Neural cell (in vitro differentiated cells): ENCODE results near the gene RHAG. TPM values are rescaled to one million over a fixed set of nuclear protein-coding genes. Genes with fewer than 3 reads are reported as not detected.

ENCODE experiments used
- H2AFZ ChIP-seq: fragments of 200-600, 300-800 bp; sonication (generic), shearing (Covaris generic); 2 replicates; pipeline ENCODE4 v1.6.0; 2014; ENCODE audit warnings: low read depth, mild to moderate bottlenecking, antibody characterized with exemption, low read length, moderate library complexity
- H3F3A ChIP-seq: fragments of 200-600 bp; shearing (Covaris generic); 2 replicates; pipeline ENCODE4 v1.6.1; 2016; ENCODE audit warnings: mild to moderate bottlenecking, moderate library complexity, mixed read lengths, antibody characterized with exemption, low read length; ENCODE audit not compliant: insufficient read depth, poor library complexity, severe bottlenecking
- H3K27ac ChIP-seq: fragments of 200-600, 300-800 bp; sonication (generic), shearing (Covaris generic); 2 replicates; pipeline ENCODE4 v1.5.1; 2014; ENCODE audit warnings: mild to moderate bottlenecking, low read length, moderate library complexity
- H3K27me3 ChIP-seq: fragments of 300-800, 200-600 bp; sonication (generic), shearing (Covaris generic); 2 replicates; pipeline ENCODE4 v1.6.0; 2014; ENCODE audit warnings: mild to moderate bottlenecking, low read depth, low read length, moderate library complexity; ENCODE audit not compliant: insufficient read depth
- H3K36me3 ChIP-seq: fragments of 300-800, 200-600 bp; sonication (generic), shearing (Covaris generic); 2 replicates; pipeline ENCODE4 v1.5.1; 2014; ENCODE audit warnings: mild to moderate bottlenecking, antibody characterized with exemption, low read length, moderate library complexity; ENCODE audit not compliant: insufficient read depth
- H3K4me2 ChIP-seq: fragments of 300-800, 200-600 bp; sonication (generic), shearing (Covaris generic); 2 replicates; pipeline ENCODE4 v1.6.0; 2014; ENCODE audit warnings: mild to moderate bottlenecking, low read length
- H3K4me3 ChIP-seq: fragments of 300-800, 200-600 bp; sonication (generic), shearing (Covaris generic); 2 replicates; pipeline ENCODE4 v1.5.1; 2014; ENCODE audit warnings: mild to moderate bottlenecking, low read length, moderate library complexity
- H3K79me2 ChIP-seq: fragments of 200-600 bp; shearing (Covaris generic); replicated peaks from 2 replicates; pipeline ENCODE4 v1.6.0; 2014; ENCODE audit warnings: mild to moderate bottlenecking, low read length, moderate library complexity; ENCODE audit not compliant: insufficient read depth
- H3K9ac ChIP-seq: fragments of 300-800, 200-600 bp; sonication (generic), shearing (Covaris generic); 2 replicates; pipeline ENCODE4 v1.6.1; 2016; ENCODE audit warnings: mild to moderate bottlenecking, low read length, mixed read lengths
- H3K9me2 ChIP-seq: fragments of 200-600 bp; shearing (Covaris generic); 2 replicates; pipeline ENCODE4 v1.6.1; 2016; ENCODE audit warnings: mild to moderate bottlenecking, low read length, mixed read lengths; ENCODE audit not compliant: insufficient read depth
- H3K9me3 ChIP-seq: fragments of 200-600, 300-800 bp; sonication (generic), shearing (Covaris generic); 2 replicates; pipeline ENCODE4 v1.6.1; 2016; ENCODE audit warnings: mild to moderate bottlenecking, mixed run types, low read length, moderate library complexity, mixed read lengths
- H4K20me1 ChIP-seq: fragments of 200-600 bp; shearing (Covaris generic); 2 replicates; pipeline ENCODE4 v1.6.1; 2016; ENCODE audit warnings: mild to moderate bottlenecking, mixed run types; ENCODE audit not compliant: insufficient read depth
- EP300 ChIP-seq: fragments of 450-650 bp; conservative IDR thresholded peaks from 2 replicates; pipeline ENCODE4 v1.6.1; 2014; ENCODE audit warnings: antibody characterized with exemption, mild to moderate bottlenecking, moderate library complexity; ENCODE audit not compliant: poor library complexity, severe bottlenecking
- EZH2 ChIP-seq: fragments of 200-600, 300-800 bp; shearing (Covaris generic), sonication (generic); IDR thresholded peaks from 2 replicates; pipeline ENCODE4 v1.6.1; 2014; ENCODE audit warnings: antibody characterized with exemption, low read length, borderline replicate concordance, mild to moderate bottlenecking; ENCODE audit not compliant: insufficient read depth, poor library complexity, severe bottlenecking
- MXI1 ChIP-seq: fragments of 450-650 bp; conservative IDR thresholded peaks from 2 replicates; pipeline ENCODE4 v1.6.1; 2014; ENCODE audit warnings: antibody characterized with exemption, mild to moderate bottlenecking; ENCODE audit not compliant: poor library complexity, severe bottlenecking
- POLR2AphosphoS5 ChIP-seq: IDR thresholded peaks from 2 replicates; pipeline ENCODE4 v1.6.1; 2012
- RAD21 ChIP-seq: fragments of 450-650 bp; conservative IDR thresholded peaks from 2 replicates; pipeline ENCODE4 v1.6.1; 2014; ENCODE audit warnings: antibody characterized with exemption, mild to moderate bottlenecking, moderate library complexity
- SMC3 ChIP-seq: fragments of 450-650 bp; conservative IDR thresholded peaks from 2 replicates; pipeline ENCODE4 v1.6.1; 2014; ENCODE audit warnings: antibody characterized with exemption, mild to moderate bottlenecking, moderate library complexity; ENCODE audit not compliant: poor library complexity
- TAF1 ChIP-seq: IDR thresholded peaks from 2 replicates; pipeline ENCODE4 v1.6.1; 2012; ENCODE audit warnings: low read depth
- polyA plus RNA-seq: library from polyadenylated mRNA; depleted of rRNA; stranded (reverse); fragments of >200 nt; gene quantifications from 2 replicates; pipeline ENCODE4 v1.2.3, GENCODE V29; 2014
- TF ChIP-seq, protein P1 (sequence below): fragments of 450-650 bp; IDR thresholded peaks from 2 replicates; pipeline ENCODE4 v1.5.1; 2014; ENCODE audit warnings: antibody characterized with exemption, mild to moderate bottlenecking, moderate library complexity; ENCODE audit not compliant: poor library complexity, severe bottlenecking
- TF ChIP-seq, protein P2 (sequence below): IDR thresholded peaks from 2 replicates; pipeline ENCODE4 v1.6.1; 2012; ENCODE audit warnings: borderline replicate concordance

RHAG gene
- polyA plus RNA-seq, 1 donor from 2014 or later = not detected

DNA sequence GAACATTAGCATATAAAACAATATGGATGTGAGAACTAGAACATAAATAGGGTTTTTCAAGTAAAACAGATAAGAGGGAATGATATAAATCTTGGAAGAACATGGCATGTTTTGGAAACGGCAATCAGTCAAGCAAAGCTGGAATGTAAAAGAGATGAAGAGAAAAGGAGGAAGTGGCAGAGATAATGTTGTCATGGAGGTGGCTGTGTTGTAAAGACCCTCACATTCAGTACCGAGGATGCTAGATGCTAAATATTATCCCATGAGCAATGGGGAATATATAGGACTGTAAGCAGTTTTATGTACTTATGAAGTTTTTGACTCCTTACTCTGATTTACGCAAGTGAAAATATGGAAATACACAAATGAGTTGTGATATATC, 702 bp upstream of the RHAG start:
- no peaks in the 10 kb centered on the region for H3K79me2 ChIP-seq
- H3K36me3 ChIP-seq = no peaks in the 10 kb centered on the region
- H3K27ac ChIP-seq = no peak overlapping the region
- H3K27me3 ChIP-seq = no peaks in the 10 kb centered on the region
- TF ChIP-seq TAF1 (no peak), EZH2 (no peak), EP300 (no peak), POLR2AphosphoS5 (no peak), SMC3 (no peak), MXI1 (no peak), RAD21 (no peak)
- TF ChIP-seq, protein P1, sequence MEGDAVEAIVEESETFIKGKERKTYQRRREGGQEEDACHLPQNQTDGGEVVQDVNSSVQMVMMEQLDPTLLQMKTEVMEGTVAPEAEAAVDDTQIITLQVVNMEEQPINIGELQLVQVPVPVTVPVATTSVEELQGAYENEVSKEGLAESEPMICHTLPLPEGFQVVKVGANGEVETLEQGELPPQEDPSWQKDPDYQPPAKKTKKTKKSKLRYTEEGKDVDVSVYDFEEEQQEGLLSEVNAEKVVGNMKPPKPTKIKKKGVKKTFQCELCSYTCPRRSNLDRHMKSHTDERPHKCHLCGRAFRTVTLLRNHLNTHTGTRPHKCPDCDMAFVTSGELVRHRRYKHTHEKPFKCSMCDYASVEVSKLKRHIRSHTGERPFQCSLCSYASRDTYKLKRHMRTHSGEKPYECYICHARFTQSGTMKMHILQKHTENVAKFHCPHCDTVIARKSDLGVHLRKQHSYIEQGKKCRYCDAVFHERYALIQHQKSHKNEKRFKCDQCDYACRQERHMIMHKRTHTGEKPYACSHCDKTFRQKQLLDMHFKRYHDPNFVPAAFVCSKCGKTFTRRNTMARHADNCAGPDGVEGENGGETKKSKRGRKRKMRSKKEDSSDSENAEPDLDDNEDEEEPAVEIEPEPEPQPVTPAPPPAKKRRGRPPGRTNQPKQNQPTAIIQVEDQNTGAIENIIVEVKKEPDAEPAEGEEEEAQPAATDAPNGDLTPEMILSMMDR = no peak
- TF ChIP-seq, protein P2, sequence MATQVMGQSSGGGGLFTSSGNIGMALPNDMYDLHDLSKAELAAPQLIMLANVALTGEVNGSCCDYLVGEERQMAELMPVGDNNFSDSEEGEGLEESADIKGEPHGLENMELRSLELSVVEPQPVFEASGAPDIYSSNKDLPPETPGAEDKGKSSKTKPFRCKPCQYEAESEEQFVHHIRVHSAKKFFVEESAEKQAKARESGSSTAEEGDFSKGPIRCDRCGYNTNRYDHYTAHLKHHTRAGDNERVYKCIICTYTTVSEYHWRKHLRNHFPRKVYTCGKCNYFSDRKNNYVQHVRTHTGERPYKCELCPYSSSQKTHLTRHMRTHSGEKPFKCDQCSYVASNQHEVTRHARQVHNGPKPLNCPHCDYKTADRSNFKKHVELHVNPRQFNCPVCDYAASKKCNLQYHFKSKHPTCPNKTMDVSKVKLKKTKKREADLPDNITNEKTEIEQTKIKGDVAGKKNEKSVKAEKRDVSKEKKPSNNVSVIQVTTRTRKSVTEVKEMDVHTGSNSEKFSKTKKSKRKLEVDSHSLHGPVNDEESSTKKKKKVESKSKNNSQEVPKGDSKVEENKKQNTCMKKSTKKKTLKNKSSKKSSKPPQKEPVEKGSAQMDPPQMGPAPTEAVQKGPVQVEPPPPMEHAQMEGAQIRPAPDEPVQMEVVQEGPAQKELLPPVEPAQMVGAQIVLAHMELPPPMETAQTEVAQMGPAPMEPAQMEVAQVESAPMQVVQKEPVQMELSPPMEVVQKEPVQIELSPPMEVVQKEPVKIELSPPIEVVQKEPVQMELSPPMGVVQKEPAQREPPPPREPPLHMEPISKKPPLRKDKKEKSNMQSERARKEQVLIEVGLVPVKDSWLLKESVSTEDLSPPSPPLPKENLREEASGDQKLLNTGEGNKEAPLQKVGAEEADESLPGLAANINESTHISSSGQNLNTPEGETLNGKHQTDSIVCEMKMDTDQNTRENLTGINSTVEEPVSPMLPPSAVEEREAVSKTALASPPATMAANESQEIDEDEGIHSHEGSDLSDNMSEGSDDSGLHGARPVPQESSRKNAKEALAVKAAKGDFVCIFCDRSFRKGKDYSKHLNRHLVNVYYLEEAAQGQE = no peak
- H3K4me3 ChIP-seq = no peak overlapping the region
- H3K9ac ChIP-seq = no peak overlapping the region
- H3K4me2 ChIP-seq = no peak overlapping the region
- no peaks in the 10 kb centered on the region for H3K9me3 ChIP-seq
- H2AFZ ChIP-seq = no peak overlapping the region
- H4K20me1 ChIP-seq = no peaks in the 10 kb centered on the region
- H3F3A ChIP-seq = no peaks in the 10 kb centered on the region
- no peaks in the 10 kb centered on the region for H3K9me2 ChIP-seq

DNA sequence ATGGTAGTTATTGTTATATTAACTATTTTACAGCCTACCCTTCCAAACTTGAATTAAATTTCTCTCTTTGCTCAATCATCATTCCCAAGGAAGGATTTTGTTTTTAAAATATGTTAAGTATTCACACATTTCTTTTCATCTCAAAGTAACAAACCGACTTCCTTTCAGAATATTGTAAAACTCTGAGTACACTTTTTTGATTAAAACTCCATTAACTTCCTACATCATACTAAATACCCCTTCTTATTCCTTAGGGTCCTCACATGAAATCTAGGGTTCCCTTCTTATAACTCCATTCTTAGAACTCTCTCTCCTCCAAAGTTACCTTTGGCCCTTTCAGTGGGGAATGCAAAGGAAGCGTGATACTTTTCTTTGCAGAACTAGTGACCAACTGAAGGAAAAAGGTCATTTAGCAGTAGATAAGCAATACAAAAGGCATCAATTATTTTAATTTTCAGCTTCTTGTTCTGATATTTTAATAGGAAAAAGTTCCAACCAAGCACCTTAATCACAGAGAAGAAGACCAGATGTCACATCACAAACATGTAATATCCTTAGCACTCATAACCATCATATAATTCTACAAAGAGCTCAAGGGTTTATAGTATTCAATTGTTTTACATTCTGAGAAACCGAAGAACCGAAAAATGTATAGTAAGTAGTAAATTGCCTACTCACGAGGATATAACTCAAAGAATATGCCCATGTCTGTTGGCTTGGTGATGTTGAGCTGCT, 494 bp downstream of the RHAG start:
- Histone ChIP-seq H3K4me2 (no peak overlapping the region), H3K9ac (no peak overlapping the region), H4K20me1 (no peaks in the 10 kb centered on the region), H3K9me3 (no peaks in the 10 kb centered on the region), H3K27me3 (no peaks in the 10 kb centered on the region), H3K4me3 (no peak overlapping the region), H3K9me2 (no peaks in the 10 kb centered on the region), H2AFZ (no peak overlapping the region), H3F3A (no peaks in the 10 kb centered on the region), H3K27ac (no peak overlapping the region), H3K79me2 (no peaks in the 10 kb centered on the region), H3K36me3 (no peaks in the 10 kb centered on the region)
- TF ChIP-seq MXI1 = no peak
